Loucy (cell line): Measurements from ENCODE around the gene ULBP1.
"Not testable (repeated sequence)": the region's sequence is repeated elsewhere in the genome, so short reads cannot be mapped to it uniquely, and the experiment has no call there.

Source experiments
- H2AFZ ChIP-seq: fragments of 200-600 bp; sonication (generic); 2 replicates; pipeline ENCODE4 v1.6.0; 2016; ENCODE audit warnings: antibody characterized with exemption, mild to moderate bottlenecking, low read length, moderate library complexity
- H3F3A ChIP-seq: fragments of 200-600 bp; 2 replicates; pipeline ENCODE4 v1.6.0; 2016; ENCODE audit warnings: antibody characterized with exemption, low read depth, mild to moderate bottlenecking
- H3K27me3 ChIP-seq: fragments of 200-600 bp; sonication (generic); 2 replicates; pipeline ENCODE4 v1.6.1; 2014; ENCODE audit warnings: low read length, mild to moderate bottlenecking; ENCODE audit not compliant: insufficient read depth, poor library complexity, severe bottlenecking
- H3K36me3 ChIP-seq: fragments of 200-600 bp; sonication (generic); 2 replicates; pipeline ENCODE4 v1.6.1; 2016; ENCODE audit warnings: low read length; ENCODE audit not compliant: insufficient read depth
- H3K4me1 ChIP-seq: fragments of 200-600 bp; sonication (generic); 2 replicates; pipeline ENCODE4 v1.5.1; 2014; ENCODE audit warnings: low read length, mild to moderate bottlenecking; ENCODE audit not compliant: insufficient read depth, poor library complexity, severe bottlenecking
- H3K4me2 ChIP-seq: fragments of 200-600 bp; sonication (generic); 2 replicates; pipeline ENCODE4 v1.6.0; 2014; ENCODE audit warnings: antibody characterized with exemption, low read length, low read depth, mild to moderate bottlenecking; ENCODE audit not compliant: poor library complexity, severe bottlenecking
- H3K4me3 ChIP-seq: fragments of 200-600 bp; sonication (generic); 2 replicates; pipeline ENCODE4 v1.5.1; 2014; ENCODE audit warnings: low read length, mild to moderate bottlenecking, mixed read lengths; ENCODE audit not compliant: poor library complexity, severe bottlenecking
- H3K79me2 ChIP-seq: fragments of 200-600 bp; sonication (generic); 2 replicates; pipeline ENCODE4 v1.6.1; 2014; ENCODE audit warnings: low read length; ENCODE audit not compliant: insufficient read depth
- H3K9ac ChIP-seq: fragments of 200-600 bp; sonication (generic); 2 replicates; pipeline ENCODE4 v1.6.0; 2014; ENCODE audit warnings: mild to moderate bottlenecking, low read depth, low read length, moderate library complexity; ENCODE audit not compliant: poor library complexity, severe bottlenecking
- H3K9me2 ChIP-seq: fragments of 200-600 bp; sonication (generic); replicated peaks from 2 replicates; pipeline ENCODE4 v1.6.1; 2016; ENCODE audit warnings: low read depth, low read length, mixed read lengths
- H3K9me3 ChIP-seq: fragments of 200-600 bp; sonication (generic); 2 replicates; pipeline ENCODE4 v1.6.1; 2014; ENCODE audit warnings: mild to moderate bottlenecking, antibody characterized with exemption, low read length, low read depth; ENCODE audit not compliant: insufficient read depth
- H4K20me1 ChIP-seq: fragments of 200-600 bp; sonication (generic); 2 replicates; pipeline ENCODE4 v1.6.0; 2014; ENCODE audit warnings: antibody characterized with exemption, low read length, mild to moderate bottlenecking; ENCODE audit not compliant: insufficient read depth, poor library complexity, severe bottlenecking
- EZH2phosphoT487 ChIP-seq: fragments of 200-600 bp; IDR thresholded peaks from 2 replicates; pipeline ENCODE4 v1.6.1; 2018; ENCODE audit warnings: antibody characterized with exemption, mild to moderate bottlenecking, moderate library complexity, borderline replicate concordance
- TF ChIP-seq, protein P1 (sequence below): fragments of 200-600 bp; sonication (generic); conservative IDR thresholded peaks from 2 replicates; pipeline ENCODE4 v1.5.1; 2014; ENCODE audit warnings: mild to moderate bottlenecking, antibody characterized with exemption, low read length

The ULBP1 gene

DNA sequence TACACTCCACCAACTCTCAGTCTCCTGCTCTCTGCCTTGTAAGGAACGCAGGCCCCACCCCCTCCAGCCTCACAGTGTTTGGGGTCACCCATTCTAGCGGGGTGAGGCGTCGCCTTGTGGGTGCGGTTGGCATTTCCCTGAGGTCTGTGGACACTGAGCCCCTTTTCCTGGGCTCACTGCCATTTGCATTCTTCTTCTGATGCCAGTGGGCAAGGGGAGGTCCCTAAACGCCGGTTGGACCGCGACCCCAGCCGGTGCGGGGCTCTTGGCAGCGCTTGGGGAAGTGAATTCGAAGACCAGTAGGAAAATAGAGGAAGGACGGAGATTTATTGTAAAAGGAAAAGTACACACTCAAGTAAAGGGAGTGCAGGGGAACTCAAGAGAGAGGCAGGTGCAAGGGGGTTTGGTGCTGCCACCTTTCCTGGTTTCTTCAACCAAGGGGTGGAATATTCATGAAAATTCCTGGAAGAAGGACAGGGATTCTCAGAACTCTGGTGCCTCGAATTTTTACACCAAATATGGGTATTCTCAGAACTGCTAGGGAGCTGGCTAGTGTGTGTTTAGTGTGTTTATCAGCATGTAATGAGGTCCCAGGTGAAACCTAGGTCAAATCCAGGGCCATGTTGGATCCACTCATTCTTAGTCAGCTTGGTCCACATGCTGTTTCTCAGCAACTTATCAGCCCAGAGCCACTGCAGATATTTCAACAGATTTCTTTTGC, 51.7 kb downstream of the ULBP1 start:
- H3K79me2 ChIP-seq, H3K27me3 ChIP-seq, H3K36me3 ChIP-seq, H4K20me1 ChIP-seq, H3K4me2 ChIP-seq, H3K9ac ChIP-seq, H3K9me2 ChIP-seq, H3F3A ChIP-seq, H3K4me1 ChIP-seq, H2AFZ ChIP-seq, H3K4me3 ChIP-seq, H3K9me3 ChIP-seq: not testable (repeated sequence)

DNA sequence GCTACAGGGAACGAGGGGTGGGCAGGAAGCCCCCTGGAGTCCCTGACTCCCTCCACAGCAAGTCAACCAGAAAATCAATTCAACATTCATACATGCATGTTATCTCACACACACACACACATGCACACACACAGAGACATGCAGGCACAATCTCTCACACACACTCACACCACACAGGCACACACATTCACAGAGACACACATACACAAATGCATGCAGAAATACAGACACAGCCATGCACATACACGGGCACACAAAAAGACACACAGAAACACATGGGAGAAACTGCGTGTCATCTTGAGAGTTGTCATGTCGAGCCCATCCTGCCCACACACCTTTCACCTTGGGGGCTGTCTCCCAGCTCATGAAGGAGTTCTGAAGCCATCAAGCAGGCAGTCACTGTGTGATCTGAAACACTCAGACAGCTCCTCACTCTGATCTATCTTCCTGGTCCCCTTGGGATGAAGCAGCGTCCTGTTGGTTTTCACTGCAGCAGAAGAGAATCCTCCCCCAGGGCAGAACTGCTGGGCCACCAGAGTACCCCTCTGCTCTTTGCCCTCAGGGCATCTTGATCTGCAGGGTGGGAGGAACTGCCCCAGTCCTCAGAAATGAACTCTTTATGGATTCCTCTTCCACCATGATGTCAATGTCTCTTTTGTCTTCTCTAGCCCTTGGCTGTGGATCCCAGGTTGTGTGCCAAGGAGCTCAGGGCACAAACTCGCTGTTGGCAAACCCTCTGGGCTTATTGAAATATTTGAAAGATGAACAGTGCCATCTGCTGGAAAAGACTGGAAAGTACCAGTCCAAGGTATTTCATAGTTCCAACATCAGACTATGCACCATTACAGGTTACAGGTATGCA, 52.8 kb downstream of the ULBP1 start:
- Histone ChIP-seq H3K9ac (no peak overlapping the region), H3K36me3 (no peaks in the 10 kb centered on the region), H3K9me3 (no peaks in the 10 kb centered on the region), H3K9me2 (no peaks in the 10 kb centered on the region), H4K20me1 (no peaks in the 10 kb centered on the region), H2AFZ (no peak overlapping the region; the same call in 1 of the 2 replicates), H3K4me2 (no peak overlapping the region), H3K79me2 (no peaks in the 10 kb centered on the region), H3K4me3 (no peak overlapping the region), H3K27me3 (no peaks in the 10 kb centered on the region), H3F3A (no peaks in the 10 kb centered on the region), H3K4me1 (no peaks in the 10 kb centered on the region)
- TF ChIP-seq, protein P1, sequence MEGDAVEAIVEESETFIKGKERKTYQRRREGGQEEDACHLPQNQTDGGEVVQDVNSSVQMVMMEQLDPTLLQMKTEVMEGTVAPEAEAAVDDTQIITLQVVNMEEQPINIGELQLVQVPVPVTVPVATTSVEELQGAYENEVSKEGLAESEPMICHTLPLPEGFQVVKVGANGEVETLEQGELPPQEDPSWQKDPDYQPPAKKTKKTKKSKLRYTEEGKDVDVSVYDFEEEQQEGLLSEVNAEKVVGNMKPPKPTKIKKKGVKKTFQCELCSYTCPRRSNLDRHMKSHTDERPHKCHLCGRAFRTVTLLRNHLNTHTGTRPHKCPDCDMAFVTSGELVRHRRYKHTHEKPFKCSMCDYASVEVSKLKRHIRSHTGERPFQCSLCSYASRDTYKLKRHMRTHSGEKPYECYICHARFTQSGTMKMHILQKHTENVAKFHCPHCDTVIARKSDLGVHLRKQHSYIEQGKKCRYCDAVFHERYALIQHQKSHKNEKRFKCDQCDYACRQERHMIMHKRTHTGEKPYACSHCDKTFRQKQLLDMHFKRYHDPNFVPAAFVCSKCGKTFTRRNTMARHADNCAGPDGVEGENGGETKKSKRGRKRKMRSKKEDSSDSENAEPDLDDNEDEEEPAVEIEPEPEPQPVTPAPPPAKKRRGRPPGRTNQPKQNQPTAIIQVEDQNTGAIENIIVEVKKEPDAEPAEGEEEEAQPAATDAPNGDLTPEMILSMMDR, result peak; percentile 64
- TF ChIP-seq EZH2phosphoT487, result no peak

DNA sequence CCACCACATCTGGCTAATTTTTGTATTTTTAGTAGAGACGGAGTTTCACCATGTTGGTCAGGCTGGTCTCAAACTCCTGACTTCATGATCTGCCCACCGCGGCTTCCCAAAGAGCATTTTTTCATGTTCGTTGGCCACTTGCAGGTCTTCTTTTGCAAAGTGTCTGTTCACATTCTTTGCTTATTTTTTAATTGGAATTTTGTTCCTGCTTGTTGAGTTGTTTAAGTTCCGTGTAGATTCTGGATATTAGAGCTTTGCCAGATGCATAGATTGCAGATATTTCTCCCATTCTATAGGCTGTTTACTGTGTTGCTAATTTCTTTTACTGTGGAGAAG, 53.4 kb downstream of the ULBP1 start:
- H3K9me3 ChIP-seq, H3K4me2 ChIP-seq, H3K9me2 ChIP-seq, H3K79me2 ChIP-seq, H4K20me1 ChIP-seq, H3K9ac ChIP-seq, H3K4me1 ChIP-seq, H3K4me3 ChIP-seq, H3F3A ChIP-seq, H3K36me3 ChIP-seq, H2AFZ ChIP-seq, H3K27me3 ChIP-seq: not testable (repeated sequence)
- TF ChIP-seq, protein P1, result peak; percentile 40; the same call in 1 of the 2 replicates
